Measurements from ENCODE around the gene TBX4.
"Not testable (repeated sequence)": the region's sequence is repeated elsewhere in the genome, so short reads cannot be mapped to it uniquely, and the experiment has no call there.

DNA sequence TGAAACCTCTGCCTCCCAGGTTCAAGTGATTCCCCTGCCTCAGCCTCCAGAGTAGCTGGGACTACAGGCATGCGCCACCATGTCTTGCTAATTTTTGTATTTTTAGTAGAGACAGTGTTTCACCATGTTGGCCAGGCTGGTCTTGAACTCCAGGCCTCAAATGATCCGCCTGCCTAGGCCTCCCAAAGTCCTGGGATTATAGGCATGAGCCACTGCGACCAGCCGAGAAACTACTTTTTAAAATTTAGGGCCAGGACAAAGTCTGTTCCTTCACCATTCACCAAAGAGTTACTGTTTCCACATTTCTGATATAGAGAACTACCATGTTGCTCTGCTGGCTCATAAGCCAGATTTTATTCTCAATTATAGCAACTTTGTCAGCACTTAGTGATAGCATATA is 3.1 kb upstream of the TBX4 start:
- not testable (repeated sequence) for TF ChIP-seq CTCF (optimal IDR thresholded peaks at IDR 0.05 in 1 of 3, IDR thresholded peaks at IDR 0.05 in 1 of 3, conservative IDR thresholded peaks at IDR 0.05 in 1 of 3; ENCODE audit: extremely low read depth in 1 of 3, insufficient read depth in 2 of 3, low read length in 3 of 3); EZH2 (IDR thresholded peaks at IDR 0.05; ENCODE audit: low read length)
